OCI-LY7 (cell line): Measurements from ENCODE around the gene NXN.

Experiments used
- CTCF ChIP-seq: fragments of 200-600 bp; sonication (generic); conservative IDR thresholded peaks from 2 replicates; pipeline ENCODE4 v1.5.1; 2014; ENCODE audit warnings: mild to moderate bottlenecking, antibody characterized with exemption, low read length, moderate library complexity, mixed read lengths
- EZH2phosphoT487 ChIP-seq: fragments of 200-600 bp; sonication (generic); IDR thresholded peaks from 2 replicates; pipeline ENCODE4 v1.6.1; 2018; ENCODE audit warnings: low read depth, borderline replicate concordance, mild to moderate bottlenecking, mixed run types, antibody characterized with exemption, low read length, moderate library complexity, mixed read lengths

- no peak for TF ChIP-seq CTCF
- TF ChIP-seq EZH2phosphoT487: no peak
Observed at GRCh38 chr17:987931-988330, 8.4 kb upstream of the NXN start.
